HCT116 (cell line): ENCODE results near the gene BAD. TPM values are rescaled to one million over a fixed set of nuclear protein-coding genes. Genes with fewer than 3 reads are reported as not detected.

Experiments
- ATAC-seq: fragments of 200-7000 bp; cut with Tn5 transposase; 2 replicates; pipeline ENCODE4 v1.9.1; 2020; ENCODE audit warnings: mild to moderate bottlenecking, moderate library complexity
- BruUV-seq: library from RNA; stranded (reverse); fragments of 400-500 nt; replicated peaks from 2 replicates; lab custom pipeline; 2021; lab: Mats Ljungman, UMichigan
- CTCF ChIA-PET: fragments of 300-600 bp; sonication (Branson Sonifier 250); formaldehyde crosslinking; loops from one replicate; lab custom pipeline; 2021; ENCODE audit warnings: antibody characterized with exemption; lab: Charles Lee
- POLR2A ChIA-PET: fragments of 300-600, 350-600 bp; sonication (Branson Sonifier 250); formaldehyde crosslinking; loops from one replicate; lab custom pipeline; 2021; ENCODE audit warnings: antibody characterized with exemption; lab: Charles Lee
- RAD21 ChIA-PET, 2 experiments: fragments of 300-600 bp; sonication (Branson Sonifier 250); formaldehyde crosslinking; loops; one replicate each; lab custom pipeline; 2023; ENCODE audit warnings: low total read pairs in 2 of 2; ENCODE audit not compliant: uncharacterized antibody in 2 of 2, unreplicated experiment in 2 of 2, low non-redundant PET in 1 of 2; lab: Charles Lee
- DNase-seq: peaks from one replicate; pipeline ENCODE4 v3.0.0-alpha.2; 2010; ENCODE audit warnings: low read depth, low spot score
- H2AFZ ChIP-seq: fragments of 200-600 bp; shearing (Covaris generic), sonication (generic); 2 replicates; pipeline ENCODE4 v1.6.1; 2017; ENCODE audit warnings: low read depth, mixed run types, mixed read lengths, antibody characterized with exemption, low read length; ENCODE audit not compliant: poor library complexity, severe bottlenecking
- H3K27ac ChIP-seq: 2 replicates; pipeline ENCODE4 v1.5.1; 2012; ENCODE audit warnings: low read depth, low read length
- H3K27me3 ChIP-seq: fragments of 200-600 bp; sonication (generic); 2 replicates; pipeline ENCODE4 v1.6.1; 2016; ENCODE audit warnings: mixed run types, low read length, mixed read lengths; ENCODE audit not compliant: insufficient read depth
- H3K36me3 ChIP-seq, 2 experiments: fragments of 200-500 bp in 1 of 2; fragments of 200-600 bp in 1 of 2; sonication (Bioruptor generic) in 1 of 2; sonication (generic) in 1 of 2; 2 replicates each; pipeline versions ENCODE4 v1.5.1 to v1.6.1; 2014 to 2016; ENCODE audit warnings: low read length in 2 of 2, inconsistent platforms in 1 of 2, mixed read lengths in 1 of 2, mixed run types in 1 of 2; ENCODE audit not compliant: insufficient read depth in 2 of 2, control insufficient read depth in 1 of 2
- H3K4me1 ChIP-seq, 2 experiments: fragments of 200-600 bp in 1 of 2; sonication (generic) in 1 of 2; 2 replicates each; pipeline versions ENCODE4 v1.5.1 to v1.6.1; 2012 to 2017; ENCODE audit warnings: low read length in 2 of 2, inconsistent platforms in 1 of 2, mild to moderate bottlenecking in 1 of 2, mixed read lengths in 1 of 2, mixed run types in 1 of 2, moderate library complexity in 1 of 2; ENCODE audit not compliant: insufficient read depth in 2 of 2, control insufficient read depth in 1 of 2
- H3K4me2 ChIP-seq: fragments of 200-600 bp; sonication (generic); 2 replicates; pipeline ENCODE4 v1.6.1; 2017; ENCODE audit warnings: mixed run types, low read length, mixed read lengths
- H3K4me3 ChIP-seq, 2 experiments: fragments of 200-600 bp in 1 of 2; sonication (generic) in 1 of 2; replicated peaks in 1 of 2; 2 replicates each; pipeline ENCODE4 v1.5.1; 2011 to 2016; ENCODE audit warnings: low read length in 2 of 2, control low read depth in 1 of 2, low read depth in 1 of 2, mild to moderate bottlenecking in 1 of 2, mixed read lengths in 1 of 2, mixed run types in 1 of 2
- H3K79me2 ChIP-seq: fragments of 200-600 bp; sonication (generic); 2 replicates; pipeline ENCODE4 v1.6.1; 2017; ENCODE audit warnings: mild to moderate bottlenecking, mixed run types, low read length, moderate library complexity, mixed read lengths; ENCODE audit not compliant: insufficient read depth
- H3K9ac ChIP-seq: fragments of 200-600 bp; sonication (generic); 2 replicates; pipeline ENCODE4 v1.6.1; 2016; ENCODE audit warnings: low read length, mixed read lengths
- H3K9me2 ChIP-seq: fragments of 200-600 bp; sonication (generic), shearing (Covaris generic); 2 replicates; pipeline ENCODE4 v1.6.1; 2017; ENCODE audit warnings: mixed run types, mild to moderate bottlenecking, moderate library complexity; ENCODE audit not compliant: insufficient read depth
- H3K9me3 ChIP-seq, 2 experiments: fragments of 200-500 bp in 1 of 2; fragments of 200-600 bp in 1 of 2; sonication (Bioruptor generic) in 1 of 2; sonication (generic) in 1 of 2; 2 replicates each; pipeline ENCODE4 v1.6.1; 2014 to 2017; ENCODE audit warnings: low read length in 2 of 2, mixed read lengths in 2 of 2, inconsistent platforms in 1 of 2, low read depth in 1 of 2, mild to moderate bottlenecking in 1 of 2, mixed run types in 1 of 2, moderate library complexity in 1 of 2; ENCODE audit not compliant: control insufficient read depth in 1 of 2, insufficient read depth in 1 of 2
- H4K20me1 ChIP-seq: fragments of 200-600 bp; sonication (generic), shearing (Covaris generic); 2 replicates; pipeline ENCODE4 v1.6.1; 2017; ENCODE audit warnings: mixed run types, mild to moderate bottlenecking, moderate library complexity; ENCODE audit not compliant: insufficient read depth
- CEBPB ChIP-seq: IDR thresholded peaks from 2 replicates; pipeline ENCODE4 v1.6.1; 2012; ENCODE audit warnings: low read depth
- EGR1 ChIP-seq: IDR thresholded peaks from 2 replicates; pipeline ENCODE4 v1.6.1; 2012; ENCODE audit warnings: low read depth
- EZH2 ChIP-seq: fragments of 200-600 bp; sonication (generic); IDR thresholded peaks from 2 replicates; pipeline ENCODE4 v1.6.1; 2017; ENCODE audit warnings: antibody characterized with exemption, mixed run types
- FOSL1 ChIP-seq: IDR thresholded peaks from 2 replicates; pipeline ENCODE4 v1.6.1; 2012; ENCODE audit warnings: low read depth
- MAX ChIP-seq: IDR thresholded peaks from 2 replicates; pipeline ENCODE4 v1.6.1; 2012
- REST ChIP-seq: IDR thresholded peaks from 2 replicates; pipeline ENCODE4 v1.6.1; 2012; ENCODE audit warnings: low read depth
- SIN3A ChIP-seq: IDR thresholded peaks from 2 replicates; pipeline ENCODE4 v1.6.1; 2012; ENCODE audit warnings: low read depth
- SP1 ChIP-seq: IDR thresholded peaks from 2 replicates; pipeline ENCODE4 v1.6.1; 2012; ENCODE audit warnings: low read depth
- SRF ChIP-seq: IDR thresholded peaks from 2 replicates; pipeline ENCODE4 v1.6.1; 2012; ENCODE audit warnings: low read depth
- TCF7L2 ChIP-seq: IDR thresholded peaks from 2 replicates; pipeline ENCODE4 v1.7.0; 2011; ENCODE audit warnings: borderline replicate concordance, inconsistent platforms; ENCODE audit not compliant: insufficient read depth, insufficient read length; ENCODE audit errors: extremely low read depth
- ZBTB33 ChIP-seq: IDR thresholded peaks from 2 replicates; pipeline ENCODE4 v1.6.1; 2011; ENCODE audit warnings: mild to moderate bottlenecking, low read length, moderate library complexity; ENCODE audit not compliant: insufficient replicate concordance; ENCODE audit errors: extremely low read depth
- ZFX ChIP-seq: fragments of 450-650 bp; IDR thresholded peaks from 2 replicates; pipeline ENCODE4 v1.6.1; 2017
- intact Hi-C: fragments of 100-400 bp; cut with micrococcal nuclease; formaldehyde crosslinking; loops from 2 replicates; pipeline ENCODE4 v1.10.0; 2022
- total RNA-seq: library from RNA; stranded (reverse); gene quantifications from one replicate; pipeline ENCODE4 v1.2.1, GENCODE V29; 2021; ENCODE audit not compliant: unreplicated experiment
- TF ChIP-seq, protein P1 (sequence below), 3 experiments: fragments of 200-600 bp in 1 of 3; sonication (generic) in 1 of 3; IDR thresholded peaks in 2 of 3; conservative IDR thresholded peaks in 1 of 3; 2 replicates each; pipeline ENCODE4 v1.5.1; 2012 to 2017; ENCODE audit warnings: low read depth in 2 of 3, low read length in 2 of 3, antibody characterized with exemption in 1 of 3, borderline replicate concordance in 1 of 3, control low read depth in 1 of 3, mild to moderate bottlenecking in 1 of 3, mixed read lengths in 1 of 3, mixed run types in 1 of 3, moderate library complexity in 1 of 3; ENCODE audit not compliant: insufficient read depth in 1 of 3
- TF ChIP-seq, protein P2 (sequence below): IDR thresholded peaks from 2 replicates; pipeline ENCODE4 v1.6.1; 2012

Gene BAD
- total RNA-seq, 1 experiment from 2014 or later = 51.9 TPM

GRCh38 chr11:64281957-64282770, 2.3 kb downstream of the BAD start:
- BruUV-seq = no TSS peak
- Histone ChIP-seq H3K27ac (no peak overlapping the region), H3K4me3 (no peak overlapping the region), H3K9me2 (no peaks in the 10 kb centered on the region), H2AFZ (no peak overlapping the region), H3K79me2 (no peaks in the 10 kb centered on the region), H4K20me1 (no peaks in the 10 kb centered on the region), H3K9ac (no peak overlapping the region), H3K4me1 (peaks cover 14 to 27% of the 10 kb centered on the region in 2 experiments), H3K9me3 (no peaks in the 10 kb centered on the region), H3K4me2 (no peak overlapping the region), H3K36me3 (no peaks in the 10 kb centered on the region; a peak in 1 of 4 replicates), H3K27me3 (no peaks in the 10 kb centered on the region)
- intact Hi-C loops = no loop called here
- TF ChIP-seq EZH2 (no peak), SIN3A (no peak), ZFX (no peak), FOSL1 (no peak), SP1 (no peak), CEBPB (no peak), ZBTB33 (no peak), EGR1 (no peak), REST (no peak), MAX (no peak), SRF (no peak), TCF7L2 (no peak)
- TF ChIP-seq, protein P1, sequence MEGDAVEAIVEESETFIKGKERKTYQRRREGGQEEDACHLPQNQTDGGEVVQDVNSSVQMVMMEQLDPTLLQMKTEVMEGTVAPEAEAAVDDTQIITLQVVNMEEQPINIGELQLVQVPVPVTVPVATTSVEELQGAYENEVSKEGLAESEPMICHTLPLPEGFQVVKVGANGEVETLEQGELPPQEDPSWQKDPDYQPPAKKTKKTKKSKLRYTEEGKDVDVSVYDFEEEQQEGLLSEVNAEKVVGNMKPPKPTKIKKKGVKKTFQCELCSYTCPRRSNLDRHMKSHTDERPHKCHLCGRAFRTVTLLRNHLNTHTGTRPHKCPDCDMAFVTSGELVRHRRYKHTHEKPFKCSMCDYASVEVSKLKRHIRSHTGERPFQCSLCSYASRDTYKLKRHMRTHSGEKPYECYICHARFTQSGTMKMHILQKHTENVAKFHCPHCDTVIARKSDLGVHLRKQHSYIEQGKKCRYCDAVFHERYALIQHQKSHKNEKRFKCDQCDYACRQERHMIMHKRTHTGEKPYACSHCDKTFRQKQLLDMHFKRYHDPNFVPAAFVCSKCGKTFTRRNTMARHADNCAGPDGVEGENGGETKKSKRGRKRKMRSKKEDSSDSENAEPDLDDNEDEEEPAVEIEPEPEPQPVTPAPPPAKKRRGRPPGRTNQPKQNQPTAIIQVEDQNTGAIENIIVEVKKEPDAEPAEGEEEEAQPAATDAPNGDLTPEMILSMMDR (IDR thresholded peaks at IDR 0.05 in 2 of 3, conservative IDR thresholded peaks at IDR 0.05 in 1 of 3; ENCODE audit: borderline replicate concordance in 1 of 3, insufficient read depth in 1 of 3, low read depth in 2 of 3, low read length in 2 of 3) = no peak
- TF ChIP-seq, protein P2, sequence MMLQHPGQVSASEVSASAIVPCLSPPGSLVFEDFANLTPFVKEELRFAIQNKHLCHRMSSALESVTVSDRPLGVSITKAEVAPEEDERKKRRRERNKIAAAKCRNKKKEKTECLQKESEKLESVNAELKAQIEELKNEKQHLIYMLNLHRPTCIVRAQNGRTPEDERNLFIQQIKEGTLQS = no peak
- POLR2A ChIA-PET = interaction anchor here (1.6 kb wide), 1 partner anchor 19 kb away, joined by 5 read pairs; no protein-coding TSS in a partner anchor
- DNase-seq = no peak
- CTCF ChIA-PET = no interaction called here
- RAD21 ChIA-PET = no interaction called here
- ATAC-seq = no peak
